HEK293 (cell line): ENCODE data around the gene ARL3.

Source experiments
- BCL11B ChIP-seq: fragments of 450-650 bp; formaldehyde crosslinking; IDR thresholded peaks from 2 replicates; pipeline ENCODE4 v1.5.1; 2016; ENCODE audit warnings: low read depth, missing biosample characterization, missing genetic modification characterization
- GLIS1 ChIP-seq: fragments of 450-650 bp; formaldehyde crosslinking; IDR thresholded peaks from 2 replicates; pipeline ENCODE4 v1.5.1; 2016; ENCODE audit warnings: missing biosample characterization, missing genetic modification characterization
- IKZF3 ChIP-seq: fragments of 450-650 bp; IDR thresholded peaks from 2 replicates; pipeline ENCODE4 v1.5.0; 2018; ENCODE audit warnings: missing biosample characterization, mild to moderate bottlenecking, missing genetic modification characterization, moderate library complexity
- KLF10 ChIP-seq: fragments of 450-650 bp; IDR thresholded peaks from 2 replicates; pipeline ENCODE4 v1.5.1; 2018; ENCODE audit warnings: missing biosample characterization, mild to moderate bottlenecking, missing genetic modification characterization
- MEIS1 ChIP-seq: sonication (generic); formaldehyde crosslinking; IDR thresholded peaks from 2 replicates; pipeline ENCODE4 v1.8.1; 2022; ENCODE audit warnings: missing genetic modification reagents, mild to moderate bottlenecking, borderline replicate concordance
- OSR2 ChIP-seq: fragments of 450-650 bp; formaldehyde crosslinking; IDR thresholded peaks from 2 replicates; pipeline ENCODE4 v1.5.1; 2016; ENCODE audit warnings: missing biosample characterization, missing genetic modification characterization
- PRDM1 ChIP-seq: fragments of 450-650 bp; formaldehyde crosslinking; IDR thresholded peaks from 2 replicates; pipeline ENCODE4; 2016; ENCODE audit warnings: missing biosample characterization, missing genetic modification characterization
- SCRT1 ChIP-seq: fragments of 450-650 bp; formaldehyde crosslinking; IDR thresholded peaks from 2 replicates; pipeline ENCODE4 v1.5.1; 2016; ENCODE audit warnings: missing biosample characterization, missing genetic modification characterization, borderline replicate concordance
- SP2 ChIP-seq: fragments of 450-650 bp; formaldehyde crosslinking; IDR thresholded peaks from 2 replicates; pipeline ENCODE4 v1.5.1; 2016; ENCODE audit warnings: missing biosample characterization, missing genetic modification characterization
- ZBTB1 ChIP-seq: fragments of 450-650 bp; formaldehyde crosslinking; IDR thresholded peaks from 2 replicates; pipeline ENCODE4 v1.5.1; 2016; ENCODE audit warnings: missing biosample characterization, missing genetic modification characterization
- ZBTB20 ChIP-seq: fragments of 450-650 bp; formaldehyde crosslinking; IDR thresholded peaks from 2 replicates; pipeline ENCODE4 v1.5.1; 2016; ENCODE audit warnings: missing biosample characterization, missing genetic modification characterization
- ZEB2 ChIP-seq: fragments of 450-650 bp; formaldehyde crosslinking; IDR thresholded peaks from 2 replicates; pipeline ENCODE4 v1.5.1; 2016; ENCODE audit warnings: missing biosample characterization, missing genetic modification characterization
- ZFHX2 ChIP-seq: fragments of 450-650 bp; formaldehyde crosslinking; conservative IDR thresholded peaks from 2 replicates; pipeline ENCODE4 v1.5.1; 2016; ENCODE audit warnings: missing biosample characterization, missing genetic modification characterization
- ZNF121 ChIP-seq: fragments of 450-650 bp; formaldehyde crosslinking; IDR thresholded peaks from 2 replicates; pipeline ENCODE4 v1.5.1; 2016; ENCODE audit warnings: missing biosample characterization, missing genetic modification characterization
- ZNF138 ChIP-seq: fragments of 450-650 bp; formaldehyde crosslinking; IDR thresholded peaks from 2 replicates; pipeline ENCODE4 v1.5.1; 2016; ENCODE audit warnings: missing biosample characterization, missing genetic modification characterization, borderline replicate concordance
- ZNF202 ChIP-seq: fragments of 450-650 bp; formaldehyde crosslinking; IDR thresholded peaks from 2 replicates; pipeline ENCODE4 v1.5.1; 2016; ENCODE audit warnings: missing biosample characterization, missing genetic modification characterization, borderline replicate concordance
- ZNF311 ChIP-seq: fragments of 450-650 bp; formaldehyde crosslinking; IDR thresholded peaks from 2 replicates; pipeline ENCODE4 v1.5.1; 2017; ENCODE audit warnings: missing biosample characterization, missing genetic modification characterization, borderline replicate concordance
- ZNF426 ChIP-seq: fragments of 450-650 bp; formaldehyde crosslinking; IDR thresholded peaks from 2 replicates; pipeline ENCODE4 v1.5.1; 2017; ENCODE audit warnings: missing biosample characterization, missing genetic modification characterization, mild to moderate bottlenecking, inconsistent platforms, moderate library complexity
- ZNF530 ChIP-seq: fragments of 450-650 bp; formaldehyde crosslinking; IDR thresholded peaks from 2 replicates; pipeline ENCODE4 v1.5.1; 2016; ENCODE audit warnings: low read depth, missing biosample characterization, missing genetic modification characterization
- ZNF548 ChIP-seq: fragments of 450-650 bp; formaldehyde crosslinking; IDR thresholded peaks from 2 replicates; pipeline ENCODE4 v1.5.1; 2016; ENCODE audit warnings: missing biosample characterization, missing genetic modification characterization
- ZNF549 ChIP-seq: fragments of 450-650 bp; IDR thresholded peaks from 2 replicates; pipeline ENCODE4 v1.5.1; 2018; ENCODE audit warnings: missing biosample characterization, missing genetic modification characterization, mild to moderate bottlenecking, inconsistent platforms, moderate library complexity
- ZNF558 ChIP-seq: fragments of 450-650 bp; formaldehyde crosslinking; IDR thresholded peaks from 2 replicates; pipeline ENCODE4 v1.5.1; 2016; ENCODE audit warnings: missing biosample characterization, missing genetic modification characterization
- ZNF585B ChIP-seq: fragments of 450-650 bp; formaldehyde crosslinking; IDR thresholded peaks from 2 replicates; pipeline ENCODE4 v1.5.1; 2016; ENCODE audit warnings: missing biosample characterization, missing genetic modification characterization
- ZNF654 ChIP-seq: fragments of 450-650 bp; formaldehyde crosslinking; IDR thresholded peaks from 2 replicates; pipeline ENCODE4 v1.5.1; 2016; ENCODE audit warnings: low read depth, missing biosample characterization, missing genetic modification characterization
- ZNF660 ChIP-seq: fragments of 450-650 bp; IDR thresholded peaks from 2 replicates; pipeline ENCODE4 v1.5.1; 2018; ENCODE audit warnings: missing biosample characterization, mild to moderate bottlenecking, missing genetic modification characterization
- ZNF664 ChIP-seq: fragments of 450-650 bp; formaldehyde crosslinking; IDR thresholded peaks from 2 replicates; pipeline ENCODE4 v1.5.1; 2016; ENCODE audit warnings: missing biosample characterization, missing genetic modification characterization
- ZNF777 ChIP-seq: fragments of 450-650 bp; formaldehyde crosslinking; IDR thresholded peaks from 2 replicates; pipeline ENCODE4 v1.5.1; 2017; ENCODE audit warnings: missing biosample characterization, missing genetic modification characterization, borderline replicate concordance
- ZNF843 ChIP-seq: fragments of 450-650 bp; formaldehyde crosslinking; IDR thresholded peaks from 2 replicates; pipeline ENCODE4 v1.5.1; 2016; ENCODE audit warnings: missing biosample characterization, missing genetic modification characterization
- TF ChIP-seq, protein P1 (sequence below): fragments of 450-650 bp; formaldehyde crosslinking; IDR thresholded peaks from 2 replicates; pipeline ENCODE4 v1.5.1; 2016; ENCODE audit warnings: missing biosample characterization, missing genetic modification characterization
- TF ChIP-seq, protein P2 (sequence below): fragments of 450-650 bp; formaldehyde crosslinking; IDR thresholded peaks from 2 replicates; pipeline ENCODE4 v1.5.1; 2016; ENCODE audit warnings: missing biosample characterization, missing genetic modification characterization, borderline replicate concordance
- TF ChIP-seq, protein P3 (sequence below): fragments of 450-650 bp; formaldehyde crosslinking; IDR thresholded peaks from 2 replicates; pipeline ENCODE4 v1.5.1; 2016; ENCODE audit warnings: missing biosample characterization, missing genetic modification characterization, low read depth
- TF ChIP-seq, protein P4 (sequence below): fragments of 450-650 bp; formaldehyde crosslinking; IDR thresholded peaks from 2 replicates; pipeline ENCODE4 v1.5.1; 2017; ENCODE audit warnings: missing biosample characterization, missing genetic modification characterization
- TF ChIP-seq, protein P5 (sequence below): fragments of 450-650 bp; formaldehyde crosslinking; IDR thresholded peaks from 2 replicates; pipeline ENCODE4 v1.5.1; 2016; ENCODE audit warnings: missing biosample characterization, missing genetic modification characterization

ARL3 gene

DNA sequence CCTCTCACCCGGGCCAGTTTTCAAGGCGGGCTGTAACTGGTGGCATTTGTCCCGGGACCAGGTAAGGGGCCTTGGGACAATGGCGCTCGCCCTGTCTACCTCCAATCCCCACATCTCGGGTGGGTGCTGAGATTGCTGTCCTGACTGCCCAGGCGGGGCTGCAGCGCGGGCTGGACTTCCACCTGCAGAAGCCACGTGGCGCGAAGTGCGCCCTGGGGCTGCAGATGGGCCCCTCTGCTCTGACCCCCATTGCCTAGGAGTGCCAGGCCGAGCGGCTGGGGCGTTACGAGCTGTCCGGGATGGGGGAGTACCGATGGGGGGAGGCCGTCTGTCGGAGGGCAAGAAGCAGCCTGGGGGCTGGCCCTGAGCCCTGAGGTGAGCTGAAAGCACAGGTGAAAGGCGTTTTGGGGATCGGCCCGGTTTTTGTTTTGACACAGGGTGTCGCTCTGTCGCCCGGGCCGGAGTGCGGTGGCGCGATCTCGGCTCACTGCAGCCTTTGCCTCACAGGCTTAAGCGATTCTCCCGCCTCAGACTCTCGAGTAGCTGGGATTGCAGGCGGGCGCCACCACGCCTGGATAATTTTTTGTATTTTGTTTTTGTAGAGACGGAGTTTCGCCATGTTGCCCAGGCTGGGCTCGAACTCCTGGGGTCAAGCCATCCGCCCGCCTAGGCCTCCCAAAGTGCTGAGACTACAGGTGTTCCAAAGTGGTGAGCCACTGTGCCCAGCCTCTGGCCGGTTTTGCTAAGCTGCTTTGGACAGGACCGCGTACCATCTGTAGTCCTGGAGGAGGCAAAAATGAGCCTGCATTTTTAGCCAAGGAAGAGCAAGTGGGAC is 641 bp upstream of the ARL3 start, which contains the start of gene SFXN2 (continued):
- TF ChIP-seq ZEB2 (tag by site-specific recombination) (peak; percentile 87), SCRT1 (peak; percentile 64; the same call in 1 of the 2 replicates), ZNF202 (tag by site-specific recombination) (no peak), ZNF558 (tag by site-specific recombination) (no peak), ZNF585B (tag by site-specific recombination) (no peak), SP2 (tag by site-specific recombination) (no peak), ZBTB20 (tag by site-specific recombination) (peak; percentile 50), BCL11B (tag by site-specific recombination) (peak; percentile 75), ZFHX2 (tag by site-specific recombination) (peak; percentile 37; the same call in 1 of the 2 replicates), PRDM1 (peak; percentile 66; the same call in 1 of the 2 replicates), IKZF3 (tag by site-specific recombination) (no peak), ZNF138 (tag by site-specific recombination) (no peak), ZNF426 (tag by site-specific recombination) (no peak), ZNF660 (tag by site-specific recombination) (no peak), ZNF843 (peak; percentile 60; the same call in 1 of the 2 replicates), OSR2 (tag by site-specific recombination) (no peak), MEIS1 (no peak), ZNF530 (tag by site-specific recombination) (no peak), GLIS1 (tag by site-specific recombination) (0 out of 2 replicates have a peak, but pooled peaks have one; percentile 19), KLF10 (tag by site-specific recombination) (peak; percentile 97), ZNF548 (no peak), ZBTB1 (0 out of 2 replicates have a peak, but pooled peaks have one; percentile 38), ZNF664 (tag by site-specific recombination) (no peak), ZNF311 (tag by site-specific recombination) (no peak), ZNF777 (tag by site-specific recombination) (no peak), ZNF654 (tag by site-specific recombination) (no peak), ZNF549 (tag by site-specific recombination) (no peak), ZNF121 (tag by site-specific recombination) (peak; percentile 100)
- TF ChIP-seq, protein P1, sequence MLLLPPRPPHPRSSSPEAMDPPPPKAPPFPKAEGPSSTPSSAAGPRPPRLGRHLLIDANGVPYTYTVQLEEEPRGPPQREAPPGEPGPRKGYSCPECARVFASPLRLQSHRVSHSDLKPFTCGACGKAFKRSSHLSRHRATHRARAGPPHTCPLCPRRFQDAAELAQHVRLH (tag by site-specific recombination) = no peak
- TF ChIP-seq, protein P2, sequence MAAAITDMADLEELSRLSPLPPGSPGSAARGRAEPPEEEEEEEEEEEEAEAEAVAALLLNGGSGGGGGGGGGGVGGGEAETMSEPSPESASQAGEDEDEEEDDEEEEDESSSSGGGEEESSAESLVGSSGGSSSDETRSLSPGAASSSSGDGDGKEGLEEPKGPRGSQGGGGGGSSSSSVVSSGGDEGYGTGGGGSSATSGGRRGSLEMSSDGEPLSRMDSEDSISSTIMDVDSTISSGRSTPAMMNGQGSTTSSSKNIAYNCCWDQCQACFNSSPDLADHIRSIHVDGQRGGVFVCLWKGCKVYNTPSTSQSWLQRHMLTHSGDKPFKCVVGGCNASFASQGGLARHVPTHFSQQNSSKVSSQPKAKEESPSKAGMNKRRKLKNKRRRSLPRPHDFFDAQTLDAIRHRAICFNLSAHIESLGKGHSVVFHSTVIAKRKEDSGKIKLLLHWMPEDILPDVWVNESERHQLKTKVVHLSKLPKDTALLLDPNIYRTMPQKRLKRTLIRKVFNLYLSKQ (tag by site-specific recombination) = no peak
- TF ChIP-seq, protein P3, sequence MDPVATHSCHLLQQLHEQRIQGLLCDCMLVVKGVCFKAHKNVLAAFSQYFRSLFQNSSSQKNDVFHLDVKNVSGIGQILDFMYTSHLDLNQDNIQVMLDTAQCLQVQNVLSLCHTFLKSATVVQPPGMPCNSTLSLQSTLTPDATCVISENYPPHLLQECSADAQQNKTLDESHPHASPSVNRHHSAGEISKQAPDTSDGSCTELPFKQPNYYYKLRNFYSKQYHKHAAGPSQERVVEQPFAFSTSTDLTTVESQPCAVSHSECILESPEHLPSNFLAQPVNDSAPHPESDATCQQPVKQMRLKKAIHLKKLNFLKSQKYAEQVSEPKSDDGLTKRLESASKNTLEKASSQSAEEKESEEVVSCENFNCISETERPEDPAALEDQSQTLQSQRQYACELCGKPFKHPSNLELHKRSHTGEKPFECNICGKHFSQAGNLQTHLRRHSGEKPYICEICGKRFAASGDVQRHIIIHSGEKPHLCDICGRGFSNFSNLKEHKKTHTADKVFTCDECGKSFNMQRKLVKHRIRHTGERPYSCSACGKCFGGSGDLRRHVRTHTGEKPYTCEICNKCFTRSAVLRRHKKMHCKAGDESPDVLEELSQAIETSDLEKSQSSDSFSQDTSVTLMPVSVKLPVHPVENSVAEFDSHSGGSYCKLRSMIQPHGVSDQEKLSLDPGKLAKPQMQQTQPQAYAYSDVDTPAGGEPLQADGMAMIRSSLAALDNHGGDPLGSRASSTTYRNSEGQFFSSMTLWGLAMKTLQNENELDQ = no peak
- TF ChIP-seq, protein P4, sequence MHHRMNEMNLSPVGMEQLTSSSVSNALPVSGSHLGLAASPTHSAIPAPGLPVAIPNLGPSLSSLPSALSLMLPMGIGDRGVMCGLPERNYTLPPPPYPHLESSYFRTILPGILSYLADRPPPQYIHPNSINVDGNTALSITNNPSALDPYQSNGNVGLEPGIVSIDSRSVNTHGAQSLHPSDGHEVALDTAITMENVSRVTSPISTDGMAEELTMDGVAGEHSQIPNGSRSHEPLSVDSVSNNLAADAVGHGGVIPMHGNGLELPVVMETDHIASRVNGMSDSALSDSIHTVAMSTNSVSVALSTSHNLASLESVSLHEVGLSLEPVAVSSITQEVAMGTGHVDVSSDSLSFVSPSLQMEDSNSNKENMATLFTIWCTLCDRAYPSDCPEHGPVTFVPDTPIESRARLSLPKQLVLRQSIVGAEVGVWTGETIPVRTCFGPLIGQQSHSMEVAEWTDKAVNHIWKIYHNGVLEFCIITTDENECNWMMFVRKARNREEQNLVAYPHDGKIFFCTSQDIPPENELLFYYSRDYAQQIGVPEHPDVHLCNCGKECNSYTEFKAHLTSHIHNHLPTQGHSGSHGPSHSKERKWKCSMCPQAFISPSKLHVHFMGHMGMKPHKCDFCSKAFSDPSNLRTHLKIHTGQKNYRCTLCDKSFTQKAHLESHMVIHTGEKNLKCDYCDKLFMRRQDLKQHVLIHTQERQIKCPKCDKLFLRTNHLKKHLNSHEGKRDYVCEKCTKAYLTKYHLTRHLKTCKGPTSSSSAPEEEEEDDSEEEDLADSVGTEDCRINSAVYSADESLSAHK (tag by site-specific recombination) = 0 out of 2 replicates have a peak, but pooled peaks have one; percentile 7
- TF ChIP-seq, protein P5, sequence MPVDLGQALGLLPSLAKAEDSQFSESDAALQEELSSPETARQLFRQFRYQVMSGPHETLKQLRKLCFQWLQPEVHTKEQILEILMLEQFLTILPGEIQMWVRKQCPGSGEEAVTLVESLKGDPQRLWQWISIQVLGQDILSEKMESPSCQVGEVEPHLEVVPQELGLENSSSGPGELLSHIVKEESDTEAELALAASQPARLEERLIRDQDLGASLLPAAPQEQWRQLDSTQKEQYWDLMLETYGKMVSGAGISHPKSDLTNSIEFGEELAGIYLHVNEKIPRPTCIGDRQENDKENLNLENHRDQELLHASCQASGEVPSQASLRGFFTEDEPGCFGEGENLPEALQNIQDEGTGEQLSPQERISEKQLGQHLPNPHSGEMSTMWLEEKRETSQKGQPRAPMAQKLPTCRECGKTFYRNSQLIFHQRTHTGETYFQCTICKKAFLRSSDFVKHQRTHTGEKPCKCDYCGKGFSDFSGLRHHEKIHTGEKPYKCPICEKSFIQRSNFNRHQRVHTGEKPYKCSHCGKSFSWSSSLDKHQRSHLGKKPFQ (tag by site-specific recombination) = no peak
